Epithelial cell of proximal tubule (primary cell): ENCODE data around the gene IFT122. TPM values are rescaled to one million over a fixed set of nuclear protein-coding genes. Genes with fewer than 3 reads are reported as not detected.

Source experiments
- DNase-seq: peaks from one replicate; pipeline ENCODE4 v3.0.0-alpha.2; 2011; ENCODE audit warnings: low read depth
- H3K4me3 ChIP-seq: 2 replicates; pipeline ENCODE4 v1.5.1; 2011; ENCODE audit warnings: low read depth, mild to moderate bottlenecking, low read length
- total RNA-seq: library from RNA; depleted of rRNA; stranded (reverse); fragments of >200 nt; gene quantifications from 2 replicates; pipeline ENCODE4 v1.2.3, GENCODE V29; 2015
- TF ChIP-seq, protein P1 (sequence below): conservative IDR thresholded peaks from 2 replicates; pipeline ENCODE4 v1.5.1; 2012; ENCODE audit warnings: low read depth, mild to moderate bottlenecking, low read length

Gene IFT122
- total RNA-seq, 1 donor from 2014 or later = 15.2 TPM

- TF ChIP-seq, protein P1, sequence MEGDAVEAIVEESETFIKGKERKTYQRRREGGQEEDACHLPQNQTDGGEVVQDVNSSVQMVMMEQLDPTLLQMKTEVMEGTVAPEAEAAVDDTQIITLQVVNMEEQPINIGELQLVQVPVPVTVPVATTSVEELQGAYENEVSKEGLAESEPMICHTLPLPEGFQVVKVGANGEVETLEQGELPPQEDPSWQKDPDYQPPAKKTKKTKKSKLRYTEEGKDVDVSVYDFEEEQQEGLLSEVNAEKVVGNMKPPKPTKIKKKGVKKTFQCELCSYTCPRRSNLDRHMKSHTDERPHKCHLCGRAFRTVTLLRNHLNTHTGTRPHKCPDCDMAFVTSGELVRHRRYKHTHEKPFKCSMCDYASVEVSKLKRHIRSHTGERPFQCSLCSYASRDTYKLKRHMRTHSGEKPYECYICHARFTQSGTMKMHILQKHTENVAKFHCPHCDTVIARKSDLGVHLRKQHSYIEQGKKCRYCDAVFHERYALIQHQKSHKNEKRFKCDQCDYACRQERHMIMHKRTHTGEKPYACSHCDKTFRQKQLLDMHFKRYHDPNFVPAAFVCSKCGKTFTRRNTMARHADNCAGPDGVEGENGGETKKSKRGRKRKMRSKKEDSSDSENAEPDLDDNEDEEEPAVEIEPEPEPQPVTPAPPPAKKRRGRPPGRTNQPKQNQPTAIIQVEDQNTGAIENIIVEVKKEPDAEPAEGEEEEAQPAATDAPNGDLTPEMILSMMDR = no peak
- H3K4me3 ChIP-seq = no peak overlapping the region
- no peak for DNase-seq
Measured at GRCh38 chr3:129425213-129425612, 14.8 kb upstream of the IFT122 start.

DNA sequence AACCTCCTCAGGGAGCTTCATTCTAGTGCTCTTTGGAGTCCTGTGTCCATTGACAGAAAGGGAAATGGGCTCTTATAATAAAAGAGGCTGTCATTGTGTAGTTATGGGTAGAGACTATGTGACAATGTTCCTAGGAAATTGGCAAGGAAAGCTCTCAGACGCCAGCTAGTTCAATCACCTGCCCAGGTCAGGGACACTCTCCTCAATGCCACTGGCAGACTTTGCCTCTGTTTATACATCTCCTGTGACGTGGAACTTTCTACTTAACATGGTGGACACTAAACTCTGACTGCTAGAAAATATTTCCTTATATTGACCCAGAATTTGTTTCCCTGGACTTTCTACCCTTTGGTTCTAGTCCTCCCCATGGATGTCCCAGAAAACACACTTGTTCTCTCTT, 14.4 kb upstream of the IFT122 start:
- TF ChIP-seq, protein P1 = no peak
- H3K4me3 ChIP-seq = no peak overlapping the region
- DNase-seq = no peak

DNA sequence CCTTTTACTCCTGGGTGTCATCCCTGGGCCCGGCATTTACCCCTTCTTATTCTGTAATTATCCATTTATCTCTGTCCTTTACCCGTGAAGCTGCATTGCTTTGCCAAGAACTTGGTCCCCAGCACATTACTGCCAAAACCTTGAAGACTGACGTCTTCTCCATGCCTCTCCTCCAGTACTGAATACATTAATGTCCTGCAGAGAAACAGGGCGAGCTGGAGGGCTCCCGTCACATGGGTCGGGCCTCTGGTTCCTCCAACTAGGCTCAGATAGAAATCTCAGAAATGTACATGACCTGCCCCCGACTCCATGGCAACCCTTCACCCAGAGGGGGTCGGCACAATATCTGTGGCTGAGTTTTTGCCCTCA, 12.0 kb upstream of the IFT122 start:
- H3K4me3 ChIP-seq = peak overlapping the region; percentile 77
- no peak for DNase-seq
- TF ChIP-seq, protein P1 = no peak

- DNase-seq = no peak
- peak within 1 kb of the TSS; percentile 77 for H3K4me3 ChIP-seq
- TF ChIP-seq, protein P1 = peak; percentile 12
Measured at GRCh38 chr3:129428376-129429079, 11.5 kb upstream of the IFT122 start, which contains the start of gene EFCAB12. Gene EFCAB12 (minus strand): TSS chr3:129428636. CDS start chr3:129428488, 148 bp downstream.

DNA sequence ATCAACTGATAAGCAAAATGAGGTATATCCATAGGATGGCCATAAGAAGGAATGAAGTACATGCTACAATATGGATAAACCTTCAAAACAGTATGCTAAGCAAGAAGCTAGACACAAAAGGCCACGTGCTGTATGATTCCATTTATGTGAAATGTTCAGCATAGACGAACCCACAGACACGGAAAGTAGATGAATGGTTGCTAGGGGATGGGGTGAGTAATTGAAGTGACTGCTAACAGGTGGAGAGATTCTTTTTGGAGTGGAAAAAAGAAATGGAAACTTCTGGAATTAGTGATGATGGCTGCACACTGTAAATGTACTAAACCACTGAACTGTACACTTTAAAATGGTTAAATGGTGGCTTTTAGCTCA, 11.0 kb upstream of the IFT122 start:
- H3K4me3 ChIP-seq = no peak overlapping the region
- TF ChIP-seq, protein P1 = no peak
- no peak for DNase-seq

- no peak for DNase-seq
- no peak overlapping the region for H3K4me3 ChIP-seq
- TF ChIP-seq, protein P1 = no peak
Measured at GRCh38 chr3:129429602-129430001, 10.4 kb upstream of the IFT122 start.

DNA sequence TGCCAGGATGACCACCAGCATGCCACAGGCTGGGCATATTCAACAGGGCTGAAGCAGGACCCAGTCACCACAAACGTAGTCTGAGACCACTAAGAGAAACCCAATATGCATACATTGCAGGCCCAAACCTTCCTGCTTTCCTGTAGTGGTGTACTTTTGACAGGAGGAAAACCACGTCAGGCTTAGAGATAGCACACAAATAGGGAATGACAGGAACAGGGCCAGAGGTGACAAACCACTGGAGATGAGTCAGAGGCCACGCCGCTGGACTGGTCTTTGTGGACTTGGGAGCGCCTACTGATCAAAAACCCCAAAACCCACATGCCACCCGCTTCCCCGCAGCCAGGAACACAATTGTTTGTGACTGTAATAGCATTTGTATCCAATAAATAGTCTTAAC, 8.0 kb upstream of the IFT122 start:
- no peak overlapping the region for H3K4me3 ChIP-seq
- TF ChIP-seq, protein P1 = no peak
- DNase-seq = no peak
